RWPE2 (cell line): ENCODE measurements around the gene ADAMTSL4.
A peak's percentile ranks its signal among the peaks of the same experiment; 100 is the strongest.

Source experiments
- ATAC-seq: fragments of 200-7000 bp; cut with Tn5 transposase; 3 replicates; pipeline ENCODE4 v1.9.1; 2021; ENCODE audit warnings: low read depth
- DNase-seq: peaks from one replicate; pipeline ENCODE4 v3.0.0-alpha.2; 2020; ENCODE audit warnings: low spot score
- H3K27ac ChIP-seq: fragments of 450-650 bp; 2 replicates; pipeline ENCODE4 v1.5.1; 2017; ENCODE audit warnings: mild to moderate bottlenecking; ENCODE audit not compliant: poor library complexity, severe bottlenecking
- H3K27me3 ChIP-seq: fragments of 250-450 bp; sonication (Bioruptor Pico); 2 replicates; pipeline ENCODE4 v1.5.1; 2021; ENCODE audit warnings: mild to moderate bottlenecking, moderate library complexity; ENCODE audit not compliant: insufficient read depth, poor library complexity, severe bottlenecking
- H3K36me3 ChIP-seq: fragments of 250-450 bp; sonication (Bioruptor Pico); 2 replicates; pipeline ENCODE4 v1.5.1; 2020; ENCODE audit warnings: low read depth, mild to moderate bottlenecking, moderate library complexity
- H3K4me1 ChIP-seq: fragments of 250-450 bp; sonication (Bioruptor Pico); 2 replicates; pipeline ENCODE4 v1.5.1; 2021; ENCODE audit warnings: mild to moderate bottlenecking, moderate library complexity; ENCODE audit not compliant: insufficient read depth, poor library complexity, severe bottlenecking
- H3K4me3 ChIP-seq: fragments of 250-450 bp; sonication (Bioruptor Pico); 2 replicates; pipeline ENCODE4 v1.5.1; 2021; ENCODE audit warnings: mild to moderate bottlenecking, moderate library complexity; ENCODE audit not compliant: severe bottlenecking
- H3K9me3 ChIP-seq: fragments of 250-450 bp; sonication (Bioruptor Pico); 2 replicates; pipeline ENCODE4 v1.5.1; 2021; ENCODE audit warnings: mild to moderate bottlenecking, moderate library complexity; ENCODE audit not compliant: severe bottlenecking
- TF ChIP-seq, protein P1 (sequence below): fragments of 450-650 bp; IDR thresholded peaks from one replicate; pipeline ENCODE4 v1.5.1; 2017; ENCODE audit warnings: mild to moderate bottlenecking, moderate library complexity; ENCODE audit not compliant: poor library complexity, severe bottlenecking

Gene ADAMTSL4

DNA sequence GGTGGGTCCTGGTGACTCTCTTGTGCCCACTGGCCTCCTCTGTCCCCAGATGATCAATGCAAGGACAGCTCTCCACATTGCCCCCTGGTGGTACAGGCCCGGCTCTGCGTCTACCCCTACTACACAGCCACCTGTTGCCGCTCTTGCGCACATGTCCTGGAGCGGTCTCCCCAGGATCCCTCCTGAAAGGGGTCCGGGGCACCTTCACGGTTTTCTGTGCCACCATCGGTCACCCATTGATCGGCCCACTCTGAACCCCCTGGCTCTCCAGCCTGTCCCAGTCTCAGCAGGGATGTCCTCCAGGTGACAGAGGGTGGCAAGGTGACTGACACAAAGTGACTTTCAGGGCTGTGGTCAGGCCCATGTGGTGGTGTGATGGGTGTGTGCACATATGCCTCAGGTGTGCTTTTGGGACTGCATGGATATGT is 10.8 kb downstream of the ADAMTSL4 start:
- Histone ChIP-seq H3K27ac (peak overlapping the region; percentile 100), H3K4me3 (no peak overlapping the region), H3K36me3 (peaks cover 20% of the 10 kb centered on the region), H3K4me1 (peaks cover 34% of the 10 kb centered on the region), H3K27me3 (no peaks in the 10 kb centered on the region), H3K9me3 (no peaks in the 10 kb centered on the region)
- TF ChIP-seq, protein P1, sequence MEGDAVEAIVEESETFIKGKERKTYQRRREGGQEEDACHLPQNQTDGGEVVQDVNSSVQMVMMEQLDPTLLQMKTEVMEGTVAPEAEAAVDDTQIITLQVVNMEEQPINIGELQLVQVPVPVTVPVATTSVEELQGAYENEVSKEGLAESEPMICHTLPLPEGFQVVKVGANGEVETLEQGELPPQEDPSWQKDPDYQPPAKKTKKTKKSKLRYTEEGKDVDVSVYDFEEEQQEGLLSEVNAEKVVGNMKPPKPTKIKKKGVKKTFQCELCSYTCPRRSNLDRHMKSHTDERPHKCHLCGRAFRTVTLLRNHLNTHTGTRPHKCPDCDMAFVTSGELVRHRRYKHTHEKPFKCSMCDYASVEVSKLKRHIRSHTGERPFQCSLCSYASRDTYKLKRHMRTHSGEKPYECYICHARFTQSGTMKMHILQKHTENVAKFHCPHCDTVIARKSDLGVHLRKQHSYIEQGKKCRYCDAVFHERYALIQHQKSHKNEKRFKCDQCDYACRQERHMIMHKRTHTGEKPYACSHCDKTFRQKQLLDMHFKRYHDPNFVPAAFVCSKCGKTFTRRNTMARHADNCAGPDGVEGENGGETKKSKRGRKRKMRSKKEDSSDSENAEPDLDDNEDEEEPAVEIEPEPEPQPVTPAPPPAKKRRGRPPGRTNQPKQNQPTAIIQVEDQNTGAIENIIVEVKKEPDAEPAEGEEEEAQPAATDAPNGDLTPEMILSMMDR: peak; percentile 73
- ATAC-seq: no peak
- no peak for DNase-seq

- H3K4me3 ChIP-seq: peak overlapping the region; percentile 41
- H3K27ac ChIP-seq: peak overlapping the region; percentile 100
- H3K4me1 ChIP-seq: peaks cover 34% of the 10 kb centered on the region
- H3K36me3 ChIP-seq: peaks cover 14% of the 10 kb centered on the region
- ATAC-seq (peak; percentile 41), DNase-seq (no peak)
- no peaks in the 10 kb centered on the region for H3K9me3 ChIP-seq
- TF ChIP-seq, protein P1: peak; percentile 89
- no peaks in the 10 kb centered on the region for H3K27me3 ChIP-seq
Observed at GRCh38 chr1:150560576-150561253, 11.5 kb downstream of the ADAMTSL4 start.

GRCh38 chr1:150561254-150561973 is 12.2 kb downstream of the ADAMTSL4 start:
- ATAC-seq (peak; percentile 79), DNase-seq (peak; percentile 97)
- no peaks in the 10 kb centered on the region for H3K27me3 ChIP-seq
- H3K4me3 ChIP-seq: peak overlapping the region; percentile 41
- TF ChIP-seq, protein P1: peak; percentile 79
- no peaks in the 10 kb centered on the region for H3K9me3 ChIP-seq
- peaks cover 34% of the 10 kb centered on the region for H3K4me1 ChIP-seq
- peaks cover 13% of the 10 kb centered on the region for H3K36me3 ChIP-seq
- peak overlapping the region; percentile 100 for H3K27ac ChIP-seq

DNA sequence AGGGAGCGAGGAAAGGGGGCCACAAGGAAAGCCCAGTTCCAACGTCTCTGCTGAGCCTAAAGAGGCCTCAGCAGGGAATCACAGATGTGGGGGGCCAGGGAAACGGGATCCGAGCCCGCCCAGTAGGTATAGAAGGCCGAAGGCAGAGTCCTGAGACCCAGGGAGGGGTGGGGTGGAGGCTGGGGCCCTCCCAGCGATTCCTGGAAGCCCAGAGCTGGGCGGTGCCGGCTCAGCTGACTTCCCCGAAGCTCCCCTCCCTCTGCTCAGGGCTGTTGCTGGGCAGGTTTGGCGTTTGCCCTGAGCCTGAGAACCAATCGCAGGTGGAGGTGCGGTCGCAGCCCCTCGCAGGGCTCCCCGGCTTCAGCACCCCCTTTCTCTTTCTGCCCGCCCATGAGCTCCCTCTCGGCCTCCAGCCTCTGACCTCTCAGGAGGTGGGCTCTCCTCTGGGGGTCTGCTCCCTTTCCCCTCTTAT is 12.8 kb downstream of the ADAMTSL4 start:
- H3K27ac ChIP-seq: peak overlapping the region; percentile 100
- H3K4me3 ChIP-seq: peak overlapping the region; percentile 41
- ATAC-seq (peak; percentile 65), DNase-seq (peak; percentile 94)
- H3K27me3 ChIP-seq: no peaks in the 10 kb centered on the region
- TF ChIP-seq, protein P1: no peak
- peaks cover 13% of the 10 kb centered on the region for H3K36me3 ChIP-seq
- H3K9me3 ChIP-seq: no peaks in the 10 kb centered on the region
- H3K4me1 ChIP-seq: peaks cover 37% of the 10 kb centered on the region
